Sigmoid colon (tissue), 4 donors: ENCODE data around the gene CFAP57.

Experiments
- EP300 ChIP-seq, 4 donors: sonication (generic); formaldehyde crosslinking; IDR thresholded peaks; one replicate each; pipeline ENCODE4 v1.6.1; 2017; ENCODE audit warnings: antibody characterized with exemption in 4 of 4
- POLR2A ChIP-seq, 2 donors: fragments of 450-650 bp; IDR thresholded peaks; one replicate each; pipeline ENCODE4 v1.6.1; 2016; ENCODE audit warnings: antibody characterized with exemption in 2 of 2, mild to moderate bottlenecking in 2 of 2, moderate library complexity in 2 of 2
- TF ChIP-seq, protein P1 (sequence below), 4 experiments: fragments of 450-650 bp in 3 of 4; fragments of 200-600 bp in 1 of 4; IDR thresholded peaks; one replicate each; pipeline ENCODE4 v1.5.1; 2016 to 2019; ENCODE audit warnings: antibody characterized with exemption in 4 of 4, mild to moderate bottlenecking in 3 of 4, moderate library complexity in 2 of 4

DNA sequence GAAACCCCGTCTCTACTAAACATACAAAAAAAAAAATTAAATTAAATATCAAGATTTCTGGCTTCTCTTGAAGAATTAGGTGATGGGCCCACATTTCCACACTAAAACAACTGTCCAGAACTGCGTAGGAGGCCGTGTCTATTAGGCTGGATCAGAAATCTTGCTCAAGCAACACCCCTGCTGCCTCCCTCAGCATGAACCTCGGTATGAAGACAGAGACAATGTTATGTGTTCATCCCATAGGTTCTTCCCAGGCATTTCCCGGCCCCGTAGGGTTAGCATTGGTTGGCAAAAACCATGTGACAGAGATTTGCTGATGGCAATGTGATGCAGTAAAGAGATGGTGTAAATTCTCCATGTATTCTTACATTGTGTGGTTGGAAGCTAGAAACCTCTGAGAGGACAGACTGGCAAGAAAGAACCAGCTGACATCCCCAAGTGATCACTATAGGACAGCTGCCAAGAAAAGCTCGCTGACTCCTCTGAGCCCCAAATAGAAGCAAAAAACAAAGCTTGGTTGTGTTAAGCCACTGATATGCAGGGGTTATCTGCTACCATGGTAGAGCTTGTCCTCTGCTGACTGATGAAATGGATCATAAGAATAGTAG lies 34.6 kb upstream of the CFAP57 start:
- TF ChIP-seq EP300 (IDR thresholded peaks at IDR 0.05), result no peak
- TF ChIP-seq, protein P1, sequence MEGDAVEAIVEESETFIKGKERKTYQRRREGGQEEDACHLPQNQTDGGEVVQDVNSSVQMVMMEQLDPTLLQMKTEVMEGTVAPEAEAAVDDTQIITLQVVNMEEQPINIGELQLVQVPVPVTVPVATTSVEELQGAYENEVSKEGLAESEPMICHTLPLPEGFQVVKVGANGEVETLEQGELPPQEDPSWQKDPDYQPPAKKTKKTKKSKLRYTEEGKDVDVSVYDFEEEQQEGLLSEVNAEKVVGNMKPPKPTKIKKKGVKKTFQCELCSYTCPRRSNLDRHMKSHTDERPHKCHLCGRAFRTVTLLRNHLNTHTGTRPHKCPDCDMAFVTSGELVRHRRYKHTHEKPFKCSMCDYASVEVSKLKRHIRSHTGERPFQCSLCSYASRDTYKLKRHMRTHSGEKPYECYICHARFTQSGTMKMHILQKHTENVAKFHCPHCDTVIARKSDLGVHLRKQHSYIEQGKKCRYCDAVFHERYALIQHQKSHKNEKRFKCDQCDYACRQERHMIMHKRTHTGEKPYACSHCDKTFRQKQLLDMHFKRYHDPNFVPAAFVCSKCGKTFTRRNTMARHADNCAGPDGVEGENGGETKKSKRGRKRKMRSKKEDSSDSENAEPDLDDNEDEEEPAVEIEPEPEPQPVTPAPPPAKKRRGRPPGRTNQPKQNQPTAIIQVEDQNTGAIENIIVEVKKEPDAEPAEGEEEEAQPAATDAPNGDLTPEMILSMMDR (IDR thresholded peaks at IDR 0.05), result no peak
- no peak for TF ChIP-seq POLR2A (IDR thresholded peaks at IDR 0.05)
